Measurements from ENCODE around the gene SRD5A2. TPM values are rescaled to one million over a fixed set of nuclear protein-coding genes. Genes with fewer than 3 reads are reported as not detected.

The SRD5A2 gene
- total and polyA plus RNA-seq, 2 donors from 2014 or later = 0.15 to 0.22 TPM

GRCh38 chr2:31577143-31577542, 3.6 kb downstream of the SRD5A2 start:
- peaks cover 6% of the 10 kb centered on the region for H3K27me3 ChIP-seq (ENCODE audit: control insufficient read depth, insufficient read depth, low read length)
- DNase-seq (no peak), FAIRE-seq (no peak)
- H3K9ac ChIP-seq (ENCODE audit: low read length in 3 of 3) = no peak overlapping the region
- H3K36me3 ChIP-seq (ENCODE audit: control insufficient read depth in 2 of 3, insufficient read depth in 3 of 3, low read length in 3 of 3) = no peaks in the 10 kb centered on the region
- intact Hi-C loops (cut with DNase I) = no loop called here
- no peak overlapping the region for H3K27ac ChIP-seq (ENCODE audit: low read depth in 2 of 2, low read length in 2 of 2)
- peaks cover 0 to 4% (median 0%) of the 10 kb centered on the region in 3 donors for H3K9me3 ChIP-seq (ENCODE audit: control insufficient read depth in 2 of 3, insufficient read depth in 1 of 3, low read length in 3 of 3)
- no peak overlapping the region for H3K4me3 ChIP-seq (ENCODE audit: low read length in 3 of 3)
- TF ChIP-seq CTCF (IDR thresholded peaks at IDR 0.05; ENCODE audit: borderline replicate concordance, extremely low read depth, insufficient read depth) = no peak
- H3K4me1 ChIP-seq (ENCODE audit: control insufficient read depth in 2 of 3, insufficient read depth in 2 of 3, low read depth in 1 of 3, low read length in 3 of 3) = no peaks in the 10 kb centered on the region

GRCh38 chr2:31568585-31569201, 12.0 kb downstream of the SRD5A2 start:
- peaks cover 0 to 5% (median 0%) of the 10 kb centered on the region in 3 donors for H3K9me3 ChIP-seq (ENCODE audit: control insufficient read depth in 2 of 3, insufficient read depth in 1 of 3, low read length in 3 of 3)
- no peaks in the 10 kb centered on the region for H3K27me3 ChIP-seq (ENCODE audit: control insufficient read depth, insufficient read depth, low read length)
- H3K36me3 ChIP-seq (ENCODE audit: control insufficient read depth in 2 of 3, insufficient read depth in 3 of 3, low read length in 3 of 3) = no peaks in the 10 kb centered on the region
- no peaks in the 10 kb centered on the region for H3K4me1 ChIP-seq (ENCODE audit: control insufficient read depth in 2 of 3, insufficient read depth in 2 of 3, low read depth in 1 of 3, low read length in 3 of 3)
- FAIRE-seq (no peak), DNase-seq (no peak)
- TF ChIP-seq CTCF (IDR thresholded peaks at IDR 0.05; ENCODE audit: borderline replicate concordance, extremely low read depth, insufficient read depth) = no peak
- no peak overlapping the region for H3K4me3 ChIP-seq (ENCODE audit: low read length in 3 of 3)
- no peak overlapping the region for H3K9ac ChIP-seq (ENCODE audit: low read length in 3 of 3)
- no peak overlapping the region for H3K27ac ChIP-seq (ENCODE audit: low read depth in 2 of 2, low read length in 2 of 2)
- intact Hi-C loops (cut with DNase I) = no loop called here

DNA sequence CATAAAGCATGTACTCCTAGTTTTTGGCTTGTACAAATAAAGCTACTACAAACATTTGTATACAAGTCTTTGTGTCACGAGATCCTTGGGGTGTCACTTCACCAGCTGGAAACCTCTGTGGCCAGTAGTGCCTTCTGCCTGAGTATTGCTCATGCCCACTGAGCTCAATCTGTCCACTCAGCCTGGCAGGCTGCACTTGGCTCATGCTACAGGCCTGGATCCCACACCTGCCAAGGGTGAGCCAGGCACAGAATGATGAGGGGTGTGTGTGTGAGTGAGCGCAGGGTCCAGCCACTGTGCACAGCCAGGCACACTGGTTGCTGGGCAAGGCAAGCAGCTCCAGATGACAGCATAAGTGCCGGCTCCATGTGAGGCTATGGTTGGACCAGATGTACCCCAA, 13.1 kb downstream of the SRD5A2 start:
- H3K27me3 ChIP-seq (ENCODE audit: control insufficient read depth, insufficient read depth, low read length) = no peaks in the 10 kb centered on the region
- DNase-seq (no peak), FAIRE-seq (no peak)
- no peak overlapping the region for H3K27ac ChIP-seq (ENCODE audit: low read depth in 2 of 2, low read length in 2 of 2)
- no peak overlapping the region for H3K9ac ChIP-seq (ENCODE audit: low read length in 3 of 3)
- TF ChIP-seq CTCF (IDR thresholded peaks at IDR 0.05; ENCODE audit: borderline replicate concordance, extremely low read depth, insufficient read depth) = no peak
- H3K4me1 ChIP-seq (ENCODE audit: control insufficient read depth in 2 of 3, insufficient read depth in 2 of 3, low read depth in 1 of 3, low read length in 3 of 3) = no peaks in the 10 kb centered on the region
- no peaks in the 10 kb centered on the region for H3K36me3 ChIP-seq (ENCODE audit: control insufficient read depth in 2 of 3, insufficient read depth in 3 of 3, low read length in 3 of 3)
- no peak overlapping the region for H3K4me3 ChIP-seq (ENCODE audit: low read length in 3 of 3)
- peaks cover 0 to 5% (median 0%) of the 10 kb centered on the region in 3 donors for H3K9me3 ChIP-seq (ENCODE audit: control insufficient read depth in 2 of 3, insufficient read depth in 1 of 3, low read length in 3 of 3)
- intact Hi-C loops (cut with DNase I) = no loop called here

Measured in kidney (tissue), 14 donors.